ENCODE measurements around the gene SNX24.

DNA sequence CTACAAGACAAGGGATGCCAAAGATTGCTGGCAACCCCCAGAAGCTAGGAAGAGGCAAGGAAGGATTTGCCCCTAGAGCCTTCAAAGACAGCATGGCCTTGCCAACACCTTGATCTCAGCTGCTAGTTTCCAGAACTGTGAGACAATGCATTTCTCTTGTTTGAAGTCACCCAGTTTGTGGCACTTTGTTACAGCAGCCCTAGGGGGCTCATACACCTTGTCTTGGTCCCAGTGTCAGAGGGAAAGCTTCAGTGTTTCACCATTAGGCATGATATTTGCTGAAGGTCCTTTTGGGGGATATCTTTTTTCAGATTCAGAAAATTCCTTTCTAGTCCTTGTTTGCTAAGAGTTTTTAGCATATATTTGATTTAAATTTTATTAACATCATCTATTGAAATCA lies 194.3 kb downstream of the SNX24 start:
- no peak for TF ChIP-seq GATA2 (IDR thresholded peaks at IDR 0.05; ENCODE audit: low read depth, low read length)
- no peak for TF ChIP-seq GATA3 (IDR thresholded peaks at IDR 0.05; ENCODE audit: low read depth, low read length)

All from SH-SY5Y (cell line).